GM12873 (cell line): ENCODE measurements around the gene FMN2.

Experiments
- CTCF ChIP-seq: IDR thresholded peaks from 2 replicates; pipeline ENCODE4 v1.5.1; 2012; ENCODE audit warnings: low read depth, mild to moderate bottlenecking, moderate library complexity, low read length, control low read depth; ENCODE audit not compliant: insufficient read depth; ENCODE audit errors: missing control alignments

The FMN2 gene

DNA sequence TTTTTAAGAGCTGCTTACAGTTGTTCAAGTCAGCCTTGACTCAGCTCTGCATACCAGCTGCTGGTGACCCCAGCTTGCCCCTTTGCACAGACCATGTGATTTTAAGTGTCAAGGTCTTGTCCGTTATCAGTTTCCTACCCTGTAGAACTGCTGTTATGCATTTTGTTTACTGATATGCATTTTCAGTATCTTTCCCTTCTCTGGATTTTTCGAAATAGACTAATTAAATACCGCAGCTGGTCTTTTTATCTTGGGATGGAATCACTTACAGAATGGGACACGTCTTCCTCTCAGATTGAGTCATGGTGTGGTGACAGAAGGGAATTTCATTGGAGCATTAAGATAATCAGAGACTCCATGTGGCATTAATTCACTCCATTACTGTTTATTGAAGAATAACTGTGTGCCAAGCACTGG lies 145.6 kb downstream of the FMN2 start:
- no peak for TF ChIP-seq CTCF

DNA sequence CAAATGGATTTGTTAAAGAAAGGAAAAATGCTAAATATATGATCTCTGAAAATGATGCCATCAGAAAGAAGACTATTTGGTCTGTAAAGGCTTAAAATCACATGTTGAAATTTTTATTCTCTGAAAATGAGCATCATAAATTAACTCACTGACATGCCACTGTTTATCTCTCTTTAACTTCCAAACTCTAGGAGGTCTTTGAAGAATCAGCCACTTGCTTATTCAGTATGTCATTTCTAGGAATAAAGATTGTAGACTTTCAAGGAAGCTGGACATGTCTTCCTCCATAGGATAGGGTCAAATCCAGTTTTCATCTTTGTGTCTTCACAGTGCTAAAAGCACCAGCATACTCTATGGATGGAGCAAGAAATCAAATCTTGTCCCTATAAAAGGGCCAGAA lies 147.6 kb downstream of the FMN2 start:
- no peak for TF ChIP-seq CTCF

DNA sequence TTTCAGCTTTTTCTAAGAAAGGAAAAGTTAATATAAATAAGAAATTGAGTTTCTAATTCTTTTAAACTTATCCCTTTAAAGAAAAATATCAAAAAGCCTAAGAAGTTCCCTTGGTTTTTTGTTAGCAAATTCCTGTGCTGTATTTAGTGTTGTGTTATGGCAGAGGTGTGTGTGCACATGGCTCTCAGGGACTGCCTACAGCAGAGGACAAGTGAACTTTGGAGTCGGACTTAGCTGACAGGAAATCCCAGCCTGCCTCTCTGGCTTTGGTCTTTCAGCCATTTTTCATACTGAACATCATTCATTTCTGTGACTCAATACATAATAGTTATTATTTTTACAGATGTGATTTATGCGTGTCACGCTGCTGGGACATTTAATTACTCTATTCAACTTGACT lies 149.6 kb downstream of the FMN2 start:
- TF ChIP-seq CTCF: no peak

GRCh38 chr1:240242601-240243144 lies 151.0 kb downstream of the FMN2 start:
- TF ChIP-seq CTCF: no peak

GRCh38 chr1:240244968-240245628 lies 153.4 kb downstream of the FMN2 start:
- no peak for TF ChIP-seq CTCF

DNA sequence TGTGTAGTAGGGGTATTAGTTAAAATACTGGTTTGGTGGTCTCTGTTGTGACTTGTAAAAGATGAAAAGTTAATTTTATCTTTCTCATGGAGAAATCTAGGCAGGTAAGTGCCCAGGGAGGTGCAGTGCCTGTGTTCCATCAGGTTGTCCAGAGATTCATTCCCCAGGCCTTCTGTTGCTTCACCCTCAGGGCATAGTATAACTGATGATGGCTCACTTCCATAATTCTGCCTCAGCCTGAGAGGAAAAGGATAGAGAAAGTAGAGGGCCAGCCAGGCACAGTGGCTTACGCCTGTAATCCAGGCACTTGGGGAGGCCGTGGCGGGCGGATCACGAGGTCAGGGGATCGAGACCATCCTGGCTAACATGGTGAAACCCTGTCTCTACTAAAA lies 153.9 kb downstream of the FMN2 start:
- TF ChIP-seq CTCF: no peak

- no peak for TF ChIP-seq CTCF
Observed at GRCh38 chr1:240247899-240248298, 156.2 kb downstream of the FMN2 start.
